Measurements from ENCODE around the gene DGKD.

DNA sequence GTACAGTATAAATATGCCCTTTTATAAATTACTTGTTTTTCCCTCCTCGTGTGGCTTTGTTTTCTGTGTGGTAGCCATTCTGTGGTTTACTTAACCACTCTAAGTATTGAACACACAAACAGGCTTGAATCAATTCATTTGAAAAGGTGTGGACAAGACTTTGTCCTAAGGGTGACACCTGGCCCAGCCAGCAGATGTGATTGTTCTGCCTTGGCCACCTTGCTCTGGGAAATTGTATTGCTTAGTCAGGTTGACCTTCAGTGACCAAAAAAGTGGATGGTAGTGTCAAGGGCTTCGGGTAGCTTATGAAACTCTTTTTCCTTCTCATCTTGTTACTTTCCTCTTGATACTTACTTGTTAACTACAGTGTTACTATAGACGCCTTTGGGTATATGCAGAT lies 61.9 kb downstream of the DGKD start:
- TF ChIP-seq YY1 (IDR thresholded peaks at IDR 0.05; ENCODE audit: insufficient read depth, insufficient read length) = no peak
- TF ChIP-seq ZNF274 (IDR thresholded peaks at IDR 0.05; ENCODE audit: low read depth, low read length) = no peak
- no peak for TF ChIP-seq SUZ12 (IDR thresholded peaks at IDR 0.05; ENCODE audit: extremely low read depth, insufficient read depth, insufficient read length)

Data from NT2/D1 (cell line).